ENCODE data around the gene L3MBTL2.

Gene L3MBTL2

GRCh38 chr22:41193829-41194228 lies 11.3 kb upstream of the L3MBTL2 start:
- no peaks in the 10 kb centered on the region for H3K9me2 ChIP-seq (replicated peaks; ENCODE audit: insufficient read depth, low read length)
- H3K27me3 ChIP-seq (ENCODE audit: low read length) = no peaks in the 10 kb centered on the region
- H4K20me1 ChIP-seq (ENCODE audit: low read depth, low read length) = no peaks in the 10 kb centered on the region
- H2AFZ ChIP-seq (ENCODE audit: low read depth, low read length, severe bottlenecking) = no peak overlapping the region
- no peaks in the 10 kb centered on the region for H3K79me2 ChIP-seq (ENCODE audit: insufficient read depth, low read length)
- H3K27ac ChIP-seq (ENCODE audit: low read depth, low read length) = no peak overlapping the region
- H3K9me3 ChIP-seq (ENCODE audit: insufficient read depth, low read length) = no peaks in the 10 kb centered on the region
- no peak overlapping the region for H3K4me2 ChIP-seq (ENCODE audit: low read depth, low read length, poor library complexity, severe bottlenecking)
- no peaks in the 10 kb centered on the region; the same call in 1 of the 2 replicates for H3F3A ChIP-seq (ENCODE audit: insufficient read depth)
- no peak for TF ChIP-seq EZH2phosphoT487 (conservative IDR thresholded peaks at IDR 0.05; ENCODE audit: low read length)
- no peak for TF ChIP-seq CTCF (IDR thresholded peaks at IDR 0.05; ENCODE audit: insufficient read depth, low read length, poor library complexity, severe bottlenecking)
- no peak overlapping the region for H3K4me3 ChIP-seq (ENCODE audit: insufficient read depth, low read length, poor library complexity, severe bottlenecking)
- H3K36me3 ChIP-seq (ENCODE audit: low read length) = no peaks in the 10 kb centered on the region
- no peak overlapping the region for H3K9ac ChIP-seq (ENCODE audit: low read length)

- peak overlapping the region; percentile 93 for H2AFZ ChIP-seq (ENCODE audit: low read depth, low read length, severe bottlenecking)
- peak overlapping the region; percentile 54 for H3K27ac ChIP-seq (ENCODE audit: low read depth, low read length)
- no peaks in the 10 kb centered on the region for H3K9me3 ChIP-seq (ENCODE audit: insufficient read depth, low read length)
- H3K9me2 ChIP-seq (replicated peaks; ENCODE audit: insufficient read depth, low read length) = no peaks in the 10 kb centered on the region
- H3K4me3 ChIP-seq (ENCODE audit: insufficient read depth, low read length, poor library complexity, severe bottlenecking) = peak overlapping the region; percentile 83
- no peaks in the 10 kb centered on the region for H3K79me2 ChIP-seq (ENCODE audit: insufficient read depth, low read length)
- no peaks in the 10 kb centered on the region for H3K27me3 ChIP-seq (ENCODE audit: low read length)
- H3K9ac ChIP-seq (ENCODE audit: low read length) = peak overlapping the region; percentile 62
- TF ChIP-seq CTCF (IDR thresholded peaks at IDR 0.05; ENCODE audit: insufficient read depth, low read length, poor library complexity, severe bottlenecking) = no peak
- no peak for TF ChIP-seq EZH2phosphoT487 (conservative IDR thresholded peaks at IDR 0.05; ENCODE audit: low read length)
- H3F3A ChIP-seq (ENCODE audit: insufficient read depth) = no peaks in the 10 kb centered on the region; the same call in 1 of the 2 replicates
- H3K4me2 ChIP-seq (ENCODE audit: low read depth, low read length, poor library complexity, severe bottlenecking) = peak overlapping the region; percentile 94
- H3K36me3 ChIP-seq (ENCODE audit: low read length) = no peaks in the 10 kb centered on the region
- no peaks in the 10 kb centered on the region for H4K20me1 ChIP-seq (ENCODE audit: low read depth, low read length)
These were observed 7.8 kb upstream of the L3MBTL2 start for GRCh38 chr22:41197038-41197972.

DNA sequence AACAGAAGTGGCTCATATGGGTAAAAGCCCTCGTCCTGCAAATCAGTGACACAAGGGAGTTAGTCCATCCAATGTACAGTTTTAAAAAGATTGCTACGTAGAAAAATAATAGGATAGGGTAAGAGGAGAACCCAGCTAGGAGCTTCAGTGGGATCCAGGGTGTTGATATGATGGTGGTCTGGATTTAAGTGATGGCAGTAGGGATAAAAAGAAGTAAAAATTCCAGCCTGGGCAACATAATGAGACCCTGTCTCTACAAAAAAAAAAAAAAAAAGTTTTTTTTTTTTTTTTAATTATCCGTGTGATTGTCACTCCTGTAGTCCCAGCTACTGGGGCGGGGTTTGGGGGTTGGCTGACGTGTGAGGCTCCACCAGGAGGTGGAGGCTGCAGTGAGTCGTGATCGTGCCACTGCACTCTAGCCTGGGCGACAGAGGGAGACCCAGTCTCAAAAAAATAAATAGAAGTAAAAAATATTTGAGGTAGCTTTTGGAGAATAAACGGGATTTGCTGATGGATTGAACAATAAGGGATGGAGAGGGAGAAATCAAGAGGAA lies 7.0 kb upstream of the L3MBTL2 start:
- Histone ChIP-seq H4K20me1 (ENCODE audit: low read depth, low read length) (no peaks in the 10 kb centered on the region), H3K79me2 (ENCODE audit: insufficient read depth, low read length) (no peaks in the 10 kb centered on the region), H3K4me3 (ENCODE audit: insufficient read depth, low read length, poor library complexity, severe bottlenecking) (peak overlapping the region; percentile 83), H3K4me2 (ENCODE audit: low read depth, low read length, poor library complexity, severe bottlenecking) (peak overlapping the region; percentile 94), H3K27ac (ENCODE audit: low read depth, low read length) (peak overlapping the region; percentile 54), H3F3A (ENCODE audit: insufficient read depth) (no peaks in the 10 kb centered on the region; the same call in 1 of the 2 replicates), H3K9ac (ENCODE audit: low read length) (peak overlapping the region; percentile 62), H2AFZ (ENCODE audit: low read depth, low read length, severe bottlenecking) (peak overlapping the region; percentile 93), H3K27me3 (ENCODE audit: low read length) (no peaks in the 10 kb centered on the region), H3K36me3 (ENCODE audit: low read length) (no peaks in the 10 kb centered on the region), H3K9me2 (replicated peaks; ENCODE audit: insufficient read depth, low read length) (no peaks in the 10 kb centered on the region), H3K9me3 (ENCODE audit: insufficient read depth, low read length) (no peaks in the 10 kb centered on the region)
- no peak for TF ChIP-seq CTCF (IDR thresholded peaks at IDR 0.05; ENCODE audit: insufficient read depth, low read length, poor library complexity, severe bottlenecking)
- no peak for TF ChIP-seq EZH2phosphoT487 (conservative IDR thresholded peaks at IDR 0.05; ENCODE audit: low read length)
